Skin of body (tissue), 2 donors: Measurements from ENCODE around the gene MBNL2. TPM values are rescaled to one million over a fixed set of nuclear protein-coding genes. Genes with fewer than 3 reads are reported as not detected.

ENCODE experiments used
- DNase-seq: peaks from one replicate; lab custom pipeline; 2025; lab: John Stamatoyannopoulos, UW
- total RNA-seq: library from RNA; depleted of rRNA; stranded (reverse); fragments of >200 nt; gene quantifications from one replicate; pipeline ENCODE4 v1.2.3, GENCODE V29; 2014

MBNL2 gene
- total RNA-seq, 1 donor from 2014 or later = 73.4 TPM

DNA sequence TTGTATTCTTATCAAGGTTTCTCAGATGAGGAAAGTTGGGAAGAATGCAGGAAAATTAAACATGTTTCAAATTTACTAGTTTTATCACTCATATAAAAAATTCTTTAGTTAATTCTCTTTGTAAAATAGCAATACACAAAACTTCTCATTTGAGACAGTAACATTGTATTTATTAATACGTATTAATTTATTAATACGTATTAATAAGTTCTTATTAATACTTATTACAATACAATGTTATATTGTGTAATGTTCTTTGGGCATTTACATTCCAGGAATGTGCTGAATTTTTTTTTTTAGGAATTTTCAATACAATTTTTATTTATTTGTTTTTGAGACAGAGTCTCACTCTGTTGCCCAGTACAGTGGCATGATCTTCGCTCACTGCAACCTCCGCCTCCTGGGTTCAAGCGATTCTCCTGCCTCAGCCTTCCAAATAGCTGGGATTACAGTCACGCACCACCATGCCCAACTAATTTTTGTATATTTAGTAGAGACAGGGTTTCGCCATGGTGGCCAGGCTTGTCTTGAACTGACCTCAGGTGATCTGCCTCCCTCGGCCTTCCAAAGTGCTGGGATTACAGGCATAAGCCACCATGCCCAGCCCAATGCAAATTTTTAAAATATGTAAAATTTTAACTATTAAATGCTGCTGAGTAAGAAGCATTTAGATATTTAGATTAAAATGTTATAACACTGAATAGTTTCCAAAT lies 31.6 kb downstream of the MBNL2 start:
- no peak for DNase-seq

DNA sequence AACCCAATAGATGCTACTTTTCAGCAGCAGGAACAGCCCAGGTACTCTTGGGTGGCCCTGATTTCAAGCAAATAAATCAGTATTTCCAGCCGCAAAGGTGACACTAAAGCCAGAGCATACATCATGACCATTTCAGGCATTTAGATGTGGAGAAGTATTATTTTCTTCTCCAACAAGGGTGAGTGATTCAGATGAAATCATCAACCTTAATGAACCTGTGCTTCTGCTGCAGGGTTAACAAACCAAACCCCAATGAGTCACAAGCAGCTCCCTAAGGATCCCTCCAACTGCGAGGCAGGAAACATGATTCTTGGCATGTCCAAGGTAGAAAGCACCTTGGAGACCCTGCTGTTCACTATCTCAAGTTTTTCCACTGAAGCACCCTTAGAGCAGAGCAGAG lies 32.7 kb downstream of the MBNL2 start:
- DNase-seq = no peak

DNA sequence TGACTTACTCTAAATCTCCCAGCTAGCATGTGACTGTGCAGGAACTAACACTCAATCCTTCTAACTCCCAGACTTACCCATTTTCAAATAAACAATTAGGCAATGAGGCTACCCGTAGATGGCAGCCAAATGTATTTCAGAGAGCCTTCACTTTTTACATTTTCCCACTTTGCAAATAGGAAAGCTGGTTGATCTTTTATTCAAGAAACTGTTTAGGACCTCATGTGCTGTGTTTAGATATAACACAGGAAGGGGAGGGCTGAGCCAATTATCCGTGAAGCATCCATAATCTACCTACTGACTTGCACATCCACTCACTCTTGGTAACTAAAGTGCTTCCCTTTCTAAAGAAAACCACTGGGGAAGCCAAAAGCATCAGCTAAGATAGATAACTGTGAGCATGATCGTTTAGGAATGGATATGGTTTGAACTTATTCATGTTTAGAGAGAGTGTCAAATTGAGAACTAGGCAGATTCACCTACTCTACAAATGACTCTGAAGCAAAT lies 33.4 kb downstream of the MBNL2 start:
- DNase-seq = no peak

- DNase-seq = peak; percentile 18
These were observed 34.2 kb downstream of the MBNL2 start for GRCh38 chr13:97256343-97256783.

GRCh38 chr13:97257228-97257755 lies 35.2 kb downstream of the MBNL2 start:
- no peak for DNase-seq

DNA sequence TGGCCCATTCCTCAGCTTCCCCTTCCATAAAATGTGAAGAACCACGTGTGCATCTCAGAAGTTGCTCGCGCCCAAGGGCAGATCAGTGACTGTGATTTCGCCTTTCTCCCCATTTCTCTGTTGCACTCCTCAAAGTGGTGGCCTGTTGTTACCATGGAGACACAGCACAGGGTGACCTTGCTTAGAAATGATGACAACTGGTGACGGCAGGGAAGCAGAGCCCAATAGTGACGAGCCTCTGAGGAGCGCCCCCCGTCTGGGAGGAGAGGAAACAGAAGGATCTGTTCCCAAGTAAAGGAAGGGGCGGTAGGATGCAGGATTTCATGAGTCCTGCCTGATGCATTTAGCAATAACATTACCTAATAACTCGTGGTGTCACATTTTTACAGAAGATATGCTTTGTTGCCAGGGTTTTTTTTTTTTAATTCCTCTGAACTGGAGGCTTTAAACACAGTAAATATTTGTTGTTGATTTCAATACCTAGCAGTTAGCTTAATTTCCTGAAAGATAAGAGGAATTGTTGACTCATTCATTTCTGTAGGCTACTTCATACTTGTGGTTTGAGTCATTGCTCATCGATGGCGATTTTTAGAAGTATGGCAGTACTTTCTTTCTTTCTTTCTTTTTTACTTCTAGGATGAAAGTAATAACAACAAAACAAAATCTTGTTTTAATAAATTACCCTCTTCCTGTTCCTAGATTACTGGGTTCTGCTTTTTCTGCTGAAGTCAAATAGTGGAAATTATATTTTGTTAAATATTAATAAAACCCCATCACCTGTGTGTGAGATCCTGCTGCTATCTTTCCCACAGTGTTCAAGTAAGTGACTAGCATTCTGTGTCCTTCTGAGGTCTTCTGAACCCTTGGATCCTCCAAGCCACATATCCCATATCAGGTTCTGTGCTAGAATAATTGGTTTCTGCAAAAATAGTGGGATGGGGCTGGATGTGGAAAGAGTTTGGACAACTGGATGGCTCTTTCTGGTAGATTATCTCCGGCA lies 36.0 kb downstream of the MBNL2 start:
- peak; percentile 31 for DNase-seq

DNA sequence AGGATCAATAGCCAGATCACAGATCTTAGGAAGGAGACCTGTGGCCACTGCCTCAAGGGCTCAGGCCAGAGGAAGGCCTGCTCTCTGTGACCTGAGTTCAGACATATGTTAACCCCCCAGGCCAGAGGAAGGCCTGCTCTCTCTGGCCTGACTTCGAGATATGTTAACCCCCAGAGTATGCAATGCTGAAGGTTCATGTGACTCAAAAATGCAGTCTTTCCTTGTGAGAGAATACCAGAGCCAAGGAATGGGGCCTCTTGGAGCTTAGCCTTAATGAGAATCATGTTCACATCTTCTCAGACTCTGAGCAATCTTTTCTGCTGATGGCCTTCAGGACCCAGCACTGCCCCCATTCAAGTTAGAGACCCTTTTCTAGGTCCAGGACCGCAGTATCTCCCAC lies 36.7 kb downstream of the MBNL2 start:
- no peak for DNase-seq

- DNase-seq = no peak
These were observed 37.3 kb downstream of the MBNL2 start for GRCh38 chr13:97259410-97259797.

- DNase-seq = no peak
These were observed 37.9 kb downstream of the MBNL2 start for GRCh38 chr13:97259798-97260714.

DNA sequence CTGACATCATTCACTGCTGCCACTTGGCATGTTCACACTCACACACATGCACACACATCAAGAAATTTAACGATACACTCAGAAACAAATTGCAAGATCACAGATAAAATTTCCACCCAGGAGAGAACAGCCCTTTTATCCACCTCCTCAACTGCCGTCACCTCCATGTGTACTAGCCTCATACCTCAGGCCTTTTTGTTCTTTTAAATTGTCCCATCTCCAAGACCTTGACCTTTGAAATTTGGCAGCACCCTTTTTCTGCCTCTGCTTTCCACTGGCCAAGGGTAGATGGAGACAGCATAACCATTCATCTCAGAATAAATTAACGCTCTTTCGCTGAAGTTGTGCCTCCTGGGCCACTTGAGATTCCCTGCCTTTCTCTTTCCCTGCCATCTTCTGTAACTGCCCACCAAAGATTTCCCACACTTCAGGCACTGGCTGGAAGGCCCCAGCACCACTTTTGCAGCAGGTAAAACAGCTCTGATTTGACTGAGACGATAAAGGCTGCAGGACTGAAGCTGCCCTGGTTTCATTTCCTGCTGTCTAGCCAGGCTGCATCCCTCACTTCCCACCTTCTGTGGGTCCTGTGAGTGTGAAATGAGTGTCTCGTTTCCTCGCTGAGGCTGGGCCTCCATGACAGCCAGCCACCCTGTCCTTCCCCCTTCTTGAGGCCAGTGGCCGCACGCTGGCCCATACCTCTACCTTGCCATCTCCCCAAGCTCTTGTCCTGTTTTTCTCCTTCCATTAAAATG lies 39.3 kb downstream of the MBNL2 start:
- no peak for DNase-seq

DNA sequence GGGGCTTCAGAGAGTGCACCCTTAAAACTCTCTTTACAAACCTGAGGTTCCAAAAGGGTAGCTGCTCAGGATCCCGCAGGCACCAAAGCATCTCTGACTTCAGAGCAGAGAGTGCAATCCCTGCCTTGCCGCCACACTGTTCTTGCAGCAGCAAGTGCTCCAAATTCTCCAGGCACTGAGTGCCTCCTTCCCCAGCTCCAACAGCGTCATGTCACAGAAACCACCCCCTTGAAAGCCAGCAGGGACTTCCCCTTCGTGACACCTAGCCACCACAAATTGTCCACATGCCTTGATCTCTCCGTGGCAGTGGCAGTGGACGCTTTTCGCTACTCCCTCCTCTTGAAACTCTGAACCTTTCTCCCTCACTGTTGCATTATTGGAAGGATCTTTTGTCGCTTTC lies 39.9 kb downstream of the MBNL2 start:
- DNase-seq = no peak

DNA sequence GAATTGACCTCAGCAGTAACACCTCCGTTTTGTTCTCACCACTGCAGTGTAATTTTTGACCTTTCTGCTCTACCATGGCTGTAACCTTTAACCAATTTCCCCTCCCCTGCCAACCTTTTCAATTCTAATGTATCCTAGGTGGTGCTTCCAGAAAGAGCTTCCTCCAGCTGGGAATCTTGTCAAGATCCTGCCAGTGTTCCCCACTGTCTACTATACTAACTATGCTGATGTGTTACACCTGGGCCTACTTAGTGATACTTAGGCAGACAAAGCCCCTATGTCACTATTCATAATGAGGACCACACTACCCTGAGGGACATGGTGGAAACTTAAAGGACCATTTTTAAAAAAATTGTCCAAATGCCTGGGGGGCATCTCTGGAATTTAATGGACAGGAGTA lies 41.0 kb downstream of the MBNL2 start:
- no peak for DNase-seq

DNA sequence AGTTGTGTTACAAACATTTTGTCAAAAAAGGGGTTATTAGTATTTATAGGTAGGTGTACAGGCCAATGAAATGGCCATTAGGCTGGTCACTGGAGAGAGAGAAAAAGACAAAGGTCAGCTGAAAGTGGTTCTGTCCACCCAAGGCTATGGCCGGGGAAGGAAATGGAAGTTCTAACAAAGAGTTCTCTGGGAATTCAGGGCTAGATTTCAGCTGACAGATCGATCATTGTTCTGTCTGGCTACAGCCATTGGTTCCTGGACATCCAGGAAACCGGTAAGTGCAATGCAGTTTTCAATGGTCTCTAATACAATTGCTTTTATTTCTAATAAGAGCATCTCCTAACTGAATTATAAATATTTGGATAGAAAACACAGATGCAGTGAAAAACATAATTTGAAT lies 42.5 kb downstream of the MBNL2 start:
- no peak for DNase-seq

- no peak for DNase-seq
These were observed 44.2 kb downstream of the MBNL2 start for GRCh38 chr13:97266332-97266731.

- DNase-seq = no peak
These were observed 44.8 kb downstream of the MBNL2 start for GRCh38 chr13:97266772-97267417.

- no peak for DNase-seq
These were observed 45.4 kb downstream of the MBNL2 start for GRCh38 chr13:97267418-97268059.

GRCh38 chr13:97268772-97269171 lies 46.6 kb downstream of the MBNL2 start:
- DNase-seq = no peak

DNA sequence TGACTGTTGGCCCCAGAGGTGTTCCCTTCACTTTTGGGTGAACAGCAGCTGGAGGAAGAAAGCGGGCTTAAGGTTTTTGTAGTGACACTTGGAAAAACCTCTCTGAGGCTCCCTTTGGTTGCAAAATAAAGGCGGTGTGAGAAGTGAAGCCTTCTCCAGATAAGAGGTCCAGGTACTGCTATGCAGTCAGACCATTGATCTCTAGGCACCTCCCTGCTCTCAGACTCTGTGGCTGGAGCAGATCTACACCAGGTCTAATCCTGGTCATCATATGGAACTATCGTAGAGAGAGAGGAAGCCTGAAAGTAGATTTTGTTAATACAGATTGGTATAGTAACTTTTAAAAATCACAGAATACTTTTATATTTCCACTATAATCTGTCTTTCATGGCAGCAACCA lies 47.5 kb downstream of the MBNL2 start:
- DNase-seq = no peak

DNA sequence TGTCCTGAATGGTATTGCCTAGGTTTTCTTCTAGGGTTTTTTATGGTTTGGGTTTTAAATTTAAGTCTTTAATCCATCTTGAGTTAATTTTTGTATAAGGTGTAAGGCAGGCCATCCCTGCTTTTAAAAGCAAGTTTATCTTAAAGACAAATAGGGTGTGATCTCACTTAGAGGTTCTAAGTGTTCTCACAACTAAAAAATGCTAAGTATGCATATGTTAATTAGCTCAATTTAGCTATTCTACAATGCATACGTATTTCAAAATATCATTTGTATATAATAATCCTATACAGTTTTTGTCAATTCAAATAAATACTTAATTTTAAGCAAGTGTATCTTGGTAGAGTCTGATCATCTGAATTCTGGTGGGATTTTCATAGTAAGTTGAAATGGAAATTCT lies 50.4 kb downstream of the MBNL2 start:
- no peak for DNase-seq
